ENCODE results near the gene TPPP3.

Gene TPPP3

GRCh38 chr16:67409631-67410030 is 16.3 kb upstream of the TPPP3 start:
- Histone ChIP-seq H3K4me2 (ENCODE audit: low read depth, low read length, poor library complexity, severe bottlenecking) (no peak overlapping the region), H3F3A (ENCODE audit: low read depth) (no peaks in the 10 kb centered on the region), H3K4me3 (ENCODE audit: low read length, poor library complexity, severe bottlenecking) (no peak overlapping the region), H3K4me1 (ENCODE audit: insufficient read depth, low read length, poor library complexity, severe bottlenecking) (no peaks in the 10 kb centered on the region), H3K79me2 (ENCODE audit: insufficient read depth, low read length) (no peaks in the 10 kb centered on the region), H4K20me1 (ENCODE audit: insufficient read depth, low read length, poor library complexity, severe bottlenecking) (no peaks in the 10 kb centered on the region), H3K9ac (ENCODE audit: low read depth, low read length, poor library complexity, severe bottlenecking) (no peak overlapping the region), H3K9me3 (ENCODE audit: insufficient read depth, low read depth, low read length) (no peaks in the 10 kb centered on the region), H3K9me2 (replicated peaks; ENCODE audit: low read depth, low read length) (no peaks in the 10 kb centered on the region), H2AFZ (ENCODE audit: low read length) (no peak overlapping the region), H3K36me3 (ENCODE audit: insufficient read depth, low read length) (no peaks in the 10 kb centered on the region), H3K27me3 (ENCODE audit: insufficient read depth, low read length, poor library complexity, severe bottlenecking) (no peaks in the 10 kb centered on the region)
- no peak for TF ChIP-seq CTCF (conservative IDR thresholded peaks at IDR 0.05; ENCODE audit: low read length)

GRCh38 chr16:67407788-67408452 is 14.6 kb upstream of the TPPP3 start:
- H3K27me3 ChIP-seq (ENCODE audit: insufficient read depth, low read length, poor library complexity, severe bottlenecking): no peaks in the 10 kb centered on the region
- no peak overlapping the region for H3K4me2 ChIP-seq (ENCODE audit: low read depth, low read length, poor library complexity, severe bottlenecking)
- H3K36me3 ChIP-seq (ENCODE audit: insufficient read depth, low read length): no peaks in the 10 kb centered on the region
- no peaks in the 10 kb centered on the region for H4K20me1 ChIP-seq (ENCODE audit: insufficient read depth, low read length, poor library complexity, severe bottlenecking)
- no peaks in the 10 kb centered on the region for H3K9me3 ChIP-seq (ENCODE audit: insufficient read depth, low read depth, low read length)
- H3K9me2 ChIP-seq (replicated peaks; ENCODE audit: low read depth, low read length): no peaks in the 10 kb centered on the region
- peaks cover 9% of the 10 kb centered on the region for H3K4me1 ChIP-seq (ENCODE audit: insufficient read depth, low read length, poor library complexity, severe bottlenecking)
- no peak overlapping the region for H2AFZ ChIP-seq (ENCODE audit: low read length)
- H3F3A ChIP-seq (ENCODE audit: low read depth): no peaks in the 10 kb centered on the region
- no peak overlapping the region for H3K4me3 ChIP-seq (ENCODE audit: low read length, poor library complexity, severe bottlenecking)
- no peak overlapping the region for H3K9ac ChIP-seq (ENCODE audit: low read depth, low read length, poor library complexity, severe bottlenecking)
- no peaks in the 10 kb centered on the region for H3K79me2 ChIP-seq (ENCODE audit: insufficient read depth, low read length)
- TF ChIP-seq EZH2phosphoT487 (IDR thresholded peaks at IDR 0.05; ENCODE audit: borderline replicate concordance) (no peak), CTCF (conservative IDR thresholded peaks at IDR 0.05; ENCODE audit: low read length) (peak; percentile 21; the same call in 1 of the 2 replicates)

- no peaks in the 10 kb centered on the region for H3K79me2 ChIP-seq (ENCODE audit: insufficient read depth, low read length)
- H3K36me3 ChIP-seq (ENCODE audit: insufficient read depth, low read length): no peaks in the 10 kb centered on the region
- H3K4me2 ChIP-seq (ENCODE audit: low read depth, low read length, poor library complexity, severe bottlenecking): no peak overlapping the region
- no peak overlapping the region for H3K4me3 ChIP-seq (ENCODE audit: low read length, poor library complexity, severe bottlenecking)
- H3K4me1 ChIP-seq (ENCODE audit: insufficient read depth, low read length, poor library complexity, severe bottlenecking): peaks cover 9% of the 10 kb centered on the region
- H3K9me3 ChIP-seq (ENCODE audit: insufficient read depth, low read depth, low read length): no peaks in the 10 kb centered on the region
- no peaks in the 10 kb centered on the region for H4K20me1 ChIP-seq (ENCODE audit: insufficient read depth, low read length, poor library complexity, severe bottlenecking)
- no peaks in the 10 kb centered on the region for H3K27me3 ChIP-seq (ENCODE audit: insufficient read depth, low read length, poor library complexity, severe bottlenecking)
- TF ChIP-seq EZH2phosphoT487 (IDR thresholded peaks at IDR 0.05; ENCODE audit: borderline replicate concordance): no peak
- TF ChIP-seq CTCF (conservative IDR thresholded peaks at IDR 0.05; ENCODE audit: low read length): no peak
- no peak overlapping the region for H2AFZ ChIP-seq (ENCODE audit: low read length)
- H3K9me2 ChIP-seq (replicated peaks; ENCODE audit: low read depth, low read length): no peaks in the 10 kb centered on the region
- H3K9ac ChIP-seq (ENCODE audit: low read depth, low read length, poor library complexity, severe bottlenecking): no peak overlapping the region
- H3F3A ChIP-seq (ENCODE audit: low read depth): no peaks in the 10 kb centered on the region
Observed at GRCh38 chr16:67407176-67407787, 14.0 kb upstream of the TPPP3 start.

Data from Loucy (cell line).